Upper lobe of left lung (tissue), 6 donors: ENCODE measurements around the gene PACS1. TPM values are rescaled to one million over a fixed set of nuclear protein-coding genes. Genes with fewer than 3 reads are reported as not detected.

Experiments used
- ATAC-seq, 2 donors: fragments of 200-7000 bp; cut with Tn5 transposase; one replicate each; pipeline ENCODE4 v1.9.1; 2022; ENCODE audit warnings: mild to moderate bottlenecking in 2 of 2, moderate library complexity in 2 of 2; ENCODE audit not compliant: low FRiP score in 2 of 2
- DNase-seq, 2 donors: peaks; one replicate each; pipeline ENCODE4 v3.0.0-alpha.2; 2019 to 2020
- H3K27ac ChIP-seq, 4 donors: fragments of 200-600 bp; sonication (generic); one replicate each; pipeline ENCODE4 v1.5.1; 2016 to 2019
- H3K27me3 ChIP-seq, 4 donors: fragments of 200-600 bp; sonication (generic); one replicate each; pipeline ENCODE4 v1.5.1; 2017 to 2019
- H3K36me3 ChIP-seq, 4 donors: fragments of 200-600 bp; sonication (generic); one replicate each; pipeline ENCODE4 v1.5.1; 2016 to 2019
- H3K4me1 ChIP-seq, 4 donors: fragments of 200-600 bp; sonication (generic); one replicate each; pipeline ENCODE4 v1.5.1; 2018 to 2019
- H3K4me3 ChIP-seq, 4 donors: fragments of 200-600 bp; sonication (generic); one replicate each; pipeline ENCODE4 v1.5.1; 2017 to 2019; ENCODE audit warnings: mild to moderate bottlenecking in 2 of 4, moderate library complexity in 1 of 4
- H3K9me3 ChIP-seq, 4 donors: fragments of 200-600 bp; sonication (generic); one replicate each; pipeline ENCODE4 v1.5.1; 2018 to 2019
- CTCF ChIP-seq, 6 experiments: fragments of 450-650 bp in 4 of 6; fragments of 200-600 bp in 2 of 6; sonication (generic) in 2 of 6; IDR thresholded peaks; one replicate each; pipeline ENCODE4 v1.5.1; 2016 to 2019; ENCODE audit warnings: antibody characterized with exemption in 6 of 6
- EP300 ChIP-seq, 4 donors: sonication (generic); formaldehyde crosslinking; IDR thresholded peaks; one replicate each; pipeline ENCODE4 v1.5.1; 2017; ENCODE audit warnings: antibody characterized with exemption in 4 of 4, control low read depth in 2 of 4
- POLR2A ChIP-seq, 4 donors: fragments of 450-650 bp; IDR thresholded peaks; one replicate each; pipeline ENCODE4 v1.5.1; 2016 to 2017; ENCODE audit warnings: antibody characterized with exemption in 4 of 4, mild to moderate bottlenecking in 2 of 4
- POLR2AphosphoS5 ChIP-seq, 2 donors: sonication (generic); formaldehyde crosslinking; IDR thresholded peaks; one replicate each; pipeline ENCODE4 v1.5.1; 2017; ENCODE audit warnings: antibody characterized with exemption in 2 of 2
- WGBS, 2 donors: methylation state at CpG; one replicate each; pipeline ENCODE4 v1.1.5; 2017 to 2018; 5-methylcytosine and 5-hydroxymethylcytosine counted together
- total RNA-seq, 6 donors: library from RNA; depleted of rRNA in 4 of 6; stranded (reverse); fragments of >200 nt in 4 of 6; gene quantifications; one replicate each; pipeline versions ENCODE4 v1.1.0 to v1.2.1, GENCODE V29; 2016 to 2021
- donor health status: DM: no; HTN: no; CAD: no; lungs with moderate emphysema.
- donor health status: DM: no; HTN: yes; CAD: no; lungs with severe emphysema.

Gene PACS1
- total RNA-seq, 6 donors from 2014 or later, result 39.8 to 123 (median 51.1) TPM

- Histone ChIP-seq H3K27ac (peak overlapping the region; percentile 84 to 99 (median 91)), H3K4me1 (peaks cover 30 to 42% (median 34%) of the 10 kb centered on the region in 4 donors)
- peak in 1 of 2 donors; percentile 28 for ATAC-seq
Observed at GRCh38 chr11:66070604-66071380, 720 bp downstream of the PACS1 start.

GRCh38 chr11:66071381-66071801 lies 1.3 kb downstream of the PACS1 start:
- Histone ChIP-seq H3K27ac (peak overlapping the region; percentile 84 to 99 (median 91)), H3K9me3 (no peaks in the 10 kb centered on the region), H3K36me3 (peaks cover 8 to 37% (median 24%) of the 10 kb centered on the region in 4 donors), H3K4me1 (peaks cover 30 to 42% (median 36%) of the 10 kb centered on the region in 4 donors), H3K27me3 (no peaks in the 10 kb centered on the region), H3K4me3 (peak overlapping the region; percentile 48 to 100 (median 97))
- 21 to 25% methylated on average over 2 of the region's 2 CpGs for WGBS, 2 donors
- TF ChIP-seq POLR2AphosphoS5 (IDR thresholded peaks at IDR 0.05), result no peak
- no peak for TF ChIP-seq POLR2A (IDR thresholded peaks at IDR 0.05)
- TF ChIP-seq EP300 (IDR thresholded peaks at IDR 0.05), result no peak
- TF ChIP-seq CTCF (IDR thresholded peaks at IDR 0.05), result no peak
- no peak for DNase-seq
- no peak for ATAC-seq

More at GRCh38 chr11:66070604-66071380, 720 bp downstream of the PACS1 start:
- 2 to 7% methylated on average over 8 to 37 of the region's 60 CpGs for WGBS, 2 donors
- Histone ChIP-seq H3K36me3 (peaks cover 8 to 43% (median 30%) of the 10 kb centered on the region in 4 donors), H3K27me3 (no peaks in the 10 kb centered on the region), H3K9me3 (no peaks in the 10 kb centered on the region), H3K4me3 (peak overlapping the region; percentile 48 to 100 (median 97))
- DNase-seq, result peak; percentile 52 to 91
- TF ChIP-seq EP300 (IDR thresholded peaks at IDR 0.05) (no peak), POLR2AphosphoS5 (IDR thresholded peaks at IDR 0.05) (no peak), POLR2A (IDR thresholded peaks at IDR 0.05) (no peak), CTCF (IDR thresholded peaks at IDR 0.05) (no peak)

GRCh38 chr11:66072081-66072480 lies 2.0 kb downstream of the PACS1 start:
- Histone ChIP-seq H3K4me1 (peaks cover 33 to 48% (median 39%) of the 10 kb centered on the region in 4 donors), H3K4me3 (peak overlapping the region in 1 of 4 donors; percentile 100), H3K27ac (peak overlapping the region in 3 of 4 donors; percentile 87 to 99 (median 95)), H3K9me3 (no peaks in the 10 kb centered on the region), H3K36me3 (peaks cover 8 to 31% (median 18%) of the 10 kb centered on the region in 4 donors), H3K27me3 (no peaks in the 10 kb centered on the region)
- DNase-seq (no peak), ATAC-seq (no peak)
- TF ChIP-seq CTCF (IDR thresholded peaks at IDR 0.05) (no peak), POLR2AphosphoS5 (IDR thresholded peaks at IDR 0.05) (no peak), EP300 (IDR thresholded peaks at IDR 0.05) (no peak), POLR2A (IDR thresholded peaks at IDR 0.05) (no peak)
- 76 to 89% methylated on average over 3 of the region's 3 CpGs for WGBS, 2 donors

- no peak for ATAC-seq
- Histone ChIP-seq H3K27ac (peak overlapping the region in 1 of 4 donors; percentile 27), H3K9me3 (no peaks in the 10 kb centered on the region), H3K36me3 (peaks cover 5 to 26% (median 13%) of the 10 kb centered on the region in 4 donors), H3K27me3 (no peaks in the 10 kb centered on the region), H3K4me3 (peak overlapping the region in 2 of 4 donors; percentile 4 to 100), H3K4me1 (peaks cover 33 to 48% (median 41%) of the 10 kb centered on the region in 4 donors)
- no peak for TF ChIP-seq EP300 (IDR thresholded peaks at IDR 0.05)
- no peak for TF ChIP-seq POLR2AphosphoS5 (IDR thresholded peaks at IDR 0.05)
- no peak for TF ChIP-seq CTCF (IDR thresholded peaks at IDR 0.05)
- TF ChIP-seq POLR2A (IDR thresholded peaks at IDR 0.05), result no peak
- no peak for DNase-seq
- WGBS, 2 donors, result 85 to 86% methylated on average over 8 of the region's 8 CpGs
Observed at GRCh38 chr11:66072518-66072917, 2.4 kb downstream of the PACS1 start.
